HG02610 (cell line): ENCODE results near the gene GOLGA2.
A peak's percentile ranks its signal among the peaks of the same experiment; 100 is the strongest.

Source experiments
- ATAC-seq: cut with Tn5 transposase; IDR thresholded peaks from one replicate; pipeline ENCODE4 v1.9.1; 2021; ENCODE audit warnings: mild to moderate bottlenecking, moderate library complexity; ENCODE audit not compliant: unreplicated experiment

GOLGA2 gene

DNA sequence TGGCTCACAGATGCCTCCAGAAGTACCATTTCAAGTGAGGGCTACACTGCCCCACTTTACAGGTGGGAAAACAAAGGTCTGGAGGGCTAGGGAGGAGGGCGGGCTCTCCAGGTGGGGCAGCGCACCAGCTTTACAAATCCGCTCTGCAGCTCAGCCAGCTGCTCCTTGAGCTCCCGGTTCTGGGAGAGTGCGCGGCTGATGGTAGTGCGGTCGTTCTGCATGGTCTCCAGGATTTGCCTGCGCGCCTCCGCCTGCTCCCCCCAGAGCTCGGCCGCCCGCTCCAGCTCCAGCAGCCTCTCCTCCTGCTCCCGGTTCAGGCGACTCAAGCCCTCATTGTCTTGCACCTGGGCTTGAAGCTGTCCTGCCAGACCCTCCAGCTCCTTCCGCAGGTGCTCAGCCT is 15.5 kb downstream of the GOLGA2 start:
- ATAC-seq, result no peak

DNA sequence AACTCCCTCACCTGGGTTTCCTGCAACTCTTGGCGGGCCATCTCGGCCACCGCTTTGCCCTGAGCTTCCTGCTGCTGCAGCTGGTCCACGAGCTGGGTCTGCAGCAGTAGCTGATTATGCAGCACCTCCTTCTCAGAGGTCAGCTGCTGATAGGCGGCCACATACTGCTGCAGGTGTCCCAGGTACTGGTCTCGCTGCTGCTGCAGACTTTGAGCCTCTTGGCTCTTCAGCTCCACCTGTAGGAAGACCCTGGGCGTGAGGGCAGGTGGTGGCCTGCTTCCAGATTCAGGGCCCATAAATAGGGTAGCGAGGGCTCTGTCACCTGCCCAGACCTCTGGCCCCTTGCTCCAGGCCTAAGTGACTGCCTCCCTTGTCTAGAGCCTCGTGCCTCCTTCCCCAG is 16.7 kb downstream of the GOLGA2 start:
- ATAC-seq, result no peak

DNA sequence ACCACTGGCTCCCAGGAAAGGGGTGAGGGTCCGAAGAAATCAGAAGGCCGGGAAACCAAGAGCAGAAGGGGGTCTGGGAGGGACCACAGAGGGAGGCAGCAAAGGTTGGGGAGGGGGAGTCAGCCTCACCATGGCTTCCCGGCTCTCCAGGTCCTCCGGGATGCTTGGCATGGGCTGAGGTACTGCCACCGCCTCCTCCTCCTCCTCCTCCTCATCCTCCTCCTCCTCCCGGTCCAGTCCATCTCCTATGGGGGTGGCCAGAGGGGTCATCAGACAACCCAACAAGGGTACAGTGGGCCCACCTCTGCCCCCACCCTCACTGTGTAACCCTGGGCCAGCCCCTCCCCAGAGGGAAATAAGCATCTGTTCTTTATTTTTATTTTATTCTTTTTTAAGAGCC is 17.5 kb downstream of the GOLGA2 start:
- no peak for ATAC-seq

DNA sequence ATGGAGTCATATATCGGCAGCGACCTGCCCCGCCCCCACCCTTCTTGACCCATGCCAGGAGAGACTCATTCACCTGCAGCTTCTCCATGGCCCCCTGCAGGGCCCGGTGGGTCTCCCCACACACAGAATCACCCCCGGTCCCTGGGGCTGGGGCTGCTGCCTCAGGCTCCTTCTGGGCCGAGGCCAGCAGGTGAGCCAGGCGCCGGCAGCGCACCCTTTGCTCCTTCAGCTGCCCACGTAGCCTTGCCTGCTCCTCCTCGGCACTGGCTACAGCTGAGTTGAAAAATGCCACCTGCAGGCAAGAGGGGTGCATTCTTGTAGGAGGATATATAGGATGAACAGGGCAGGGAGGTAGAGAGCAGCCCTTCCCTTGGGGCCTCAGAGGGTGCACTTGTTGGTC is 17.9 kb downstream of the GOLGA2 start:
- ATAC-seq, result no peak

DNA sequence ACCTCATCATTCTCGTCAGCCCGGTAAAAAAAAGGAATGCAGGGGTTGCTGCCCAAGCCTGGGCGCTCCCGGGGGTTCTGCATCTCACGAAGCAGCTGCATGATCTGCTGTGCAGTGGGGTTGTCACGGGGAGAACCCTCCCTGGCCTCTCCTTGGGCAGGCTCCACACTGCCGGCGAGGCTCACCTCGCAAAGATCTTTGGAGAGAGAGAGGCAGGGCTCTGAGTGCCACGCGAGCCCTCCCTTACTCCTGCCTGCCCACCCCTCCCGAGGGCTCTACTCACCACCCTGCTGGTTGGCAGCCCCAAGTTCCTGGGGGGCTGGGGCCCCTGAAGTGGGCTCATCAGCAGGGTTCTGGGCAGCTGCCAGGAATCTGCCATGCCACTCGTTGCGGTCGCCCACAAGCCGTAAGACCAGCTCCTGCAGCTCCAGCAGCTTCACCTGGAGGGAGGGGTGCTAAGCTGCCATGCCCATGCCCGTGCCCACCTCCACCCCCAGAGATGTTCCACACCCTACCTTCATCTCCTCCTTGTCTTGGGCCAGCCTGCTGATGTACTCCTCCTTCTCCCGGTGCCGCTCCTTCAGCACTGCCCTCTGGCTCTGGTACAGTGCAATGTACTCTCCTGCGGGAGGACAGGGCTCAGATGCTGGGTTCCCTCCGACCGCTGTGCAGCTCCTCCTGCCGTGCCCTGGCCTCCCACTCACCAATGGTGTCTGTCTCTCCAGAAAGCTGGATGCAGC is 18.6 kb downstream of the GOLGA2 start:
- ATAC-seq, result no peak

DNA sequence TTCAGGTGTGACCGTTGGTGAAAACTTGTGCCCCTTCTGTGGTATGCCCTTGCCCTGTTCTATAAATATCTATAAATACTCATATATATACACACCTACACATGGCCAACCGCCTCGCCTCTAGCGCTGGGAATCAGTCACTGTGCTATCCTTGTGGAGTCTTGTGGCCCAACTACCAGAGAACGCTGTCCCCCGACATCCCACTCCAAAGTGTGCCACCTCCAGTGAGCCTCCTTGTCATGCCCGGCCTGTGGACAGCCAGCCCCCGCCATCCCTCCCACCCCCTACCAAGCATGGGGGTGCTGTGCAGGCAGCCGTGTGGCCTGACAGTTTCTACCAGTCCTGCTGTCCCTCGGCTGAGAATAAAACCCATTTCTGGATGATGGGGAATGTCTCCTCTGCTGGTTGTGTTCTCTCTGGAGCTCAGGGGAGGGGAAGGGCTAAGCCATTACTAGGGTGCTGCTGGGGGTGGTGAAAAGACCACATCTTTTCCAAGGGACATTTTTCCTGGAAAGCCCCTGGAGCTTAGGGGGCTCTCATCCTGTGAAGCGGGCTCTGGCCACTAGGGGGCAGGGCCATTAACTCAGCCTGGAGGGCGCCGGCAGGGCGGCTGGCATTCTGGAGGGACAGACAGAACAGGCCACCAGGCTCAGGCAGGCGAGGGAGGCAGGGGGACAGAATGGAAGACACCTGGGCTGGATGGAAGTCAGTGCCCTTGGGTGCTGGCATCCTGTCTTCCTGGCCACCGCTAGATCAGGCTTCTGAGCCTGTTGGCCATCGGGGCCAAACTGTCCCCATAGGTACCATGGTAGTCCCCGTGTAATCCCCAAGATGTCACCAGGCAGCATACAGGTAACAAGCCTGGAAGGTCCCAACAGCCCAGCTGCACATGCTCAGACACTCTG is 20.7 kb downstream of the GOLGA2 start:
- ATAC-seq, result no peak

DNA sequence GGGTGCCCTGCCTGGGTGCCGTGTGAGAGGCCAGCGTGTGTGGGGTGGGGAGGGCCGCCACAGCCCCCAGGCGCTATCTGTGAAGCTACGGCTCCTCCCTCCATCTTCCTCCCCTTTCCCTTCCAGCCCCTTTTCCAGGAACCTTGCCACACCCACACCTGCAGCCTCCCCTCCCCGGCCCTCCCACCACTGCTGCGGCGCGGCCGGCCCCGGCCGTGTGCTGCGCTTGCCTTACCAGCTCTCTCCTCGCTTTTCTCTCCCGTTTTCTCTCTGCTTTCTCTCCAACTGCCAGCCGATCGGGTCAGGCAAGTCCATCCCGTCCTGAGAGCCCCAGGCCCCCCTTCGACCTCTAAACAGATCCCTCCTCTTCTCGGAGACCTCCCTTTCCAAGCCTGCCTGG is 21.4 kb downstream of the GOLGA2 start:
- no peak for ATAC-seq

DNA sequence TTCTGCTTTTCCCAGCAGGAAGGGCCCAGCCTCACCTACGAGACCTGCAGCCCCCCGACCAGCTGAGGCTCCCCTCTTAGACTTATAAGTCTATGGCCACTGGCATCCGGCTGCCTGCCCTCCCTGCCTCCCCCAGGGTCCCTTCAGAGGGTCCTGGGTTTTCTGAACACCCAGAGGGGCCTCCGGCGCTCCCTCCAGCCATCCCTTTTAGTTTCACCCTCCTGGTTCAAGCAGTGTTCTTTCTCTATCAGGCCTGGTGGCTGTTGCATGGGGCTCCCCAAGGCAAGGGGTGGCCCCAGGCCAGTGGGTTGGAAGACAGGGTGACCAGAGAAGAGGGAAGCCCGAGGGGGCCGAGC is 21.8 kb downstream of the GOLGA2 start:
- no peak for ATAC-seq

DNA sequence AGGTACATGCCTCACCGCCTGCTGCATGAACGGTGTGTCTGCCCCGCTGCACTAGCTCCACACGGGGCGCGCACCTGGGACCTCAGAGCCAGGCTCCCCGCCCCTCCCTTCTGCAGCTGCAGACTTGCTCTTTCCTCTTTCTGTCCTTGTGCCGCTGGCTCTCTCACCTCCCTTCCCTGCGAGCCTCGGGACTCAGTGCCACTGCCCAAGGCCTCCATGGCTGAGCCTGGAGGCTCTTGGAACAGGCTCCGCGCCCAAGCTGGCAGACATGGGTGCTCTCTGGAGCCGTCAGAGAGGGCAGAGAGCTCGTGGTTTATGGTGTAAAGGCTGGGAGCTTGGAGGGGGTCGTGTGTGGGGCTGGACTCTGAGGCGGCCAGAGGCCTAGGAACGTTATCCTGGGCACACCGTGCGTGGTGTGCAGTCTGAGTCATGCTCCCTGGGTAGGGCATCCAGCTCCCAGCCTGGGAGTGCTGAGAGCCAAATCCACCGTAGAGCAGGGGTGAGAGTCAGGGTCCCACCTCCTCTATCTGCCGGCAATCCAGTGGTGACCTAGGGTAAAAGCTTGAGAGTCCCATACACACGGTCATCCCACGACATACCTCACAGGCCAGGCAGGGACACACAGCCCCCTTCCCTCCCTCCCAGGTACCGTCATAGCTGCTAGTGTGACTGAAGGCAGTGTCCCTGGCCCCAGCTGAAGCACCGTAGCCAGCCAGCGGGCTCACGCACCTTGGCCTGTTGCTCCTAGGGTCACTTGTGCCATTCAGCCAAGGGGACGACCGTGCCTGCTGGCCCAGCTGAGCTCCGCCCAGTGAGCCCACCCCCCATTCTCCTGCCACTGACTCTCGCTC is 22.4 kb downstream of the GOLGA2 start:
- no peak for ATAC-seq

DNA sequence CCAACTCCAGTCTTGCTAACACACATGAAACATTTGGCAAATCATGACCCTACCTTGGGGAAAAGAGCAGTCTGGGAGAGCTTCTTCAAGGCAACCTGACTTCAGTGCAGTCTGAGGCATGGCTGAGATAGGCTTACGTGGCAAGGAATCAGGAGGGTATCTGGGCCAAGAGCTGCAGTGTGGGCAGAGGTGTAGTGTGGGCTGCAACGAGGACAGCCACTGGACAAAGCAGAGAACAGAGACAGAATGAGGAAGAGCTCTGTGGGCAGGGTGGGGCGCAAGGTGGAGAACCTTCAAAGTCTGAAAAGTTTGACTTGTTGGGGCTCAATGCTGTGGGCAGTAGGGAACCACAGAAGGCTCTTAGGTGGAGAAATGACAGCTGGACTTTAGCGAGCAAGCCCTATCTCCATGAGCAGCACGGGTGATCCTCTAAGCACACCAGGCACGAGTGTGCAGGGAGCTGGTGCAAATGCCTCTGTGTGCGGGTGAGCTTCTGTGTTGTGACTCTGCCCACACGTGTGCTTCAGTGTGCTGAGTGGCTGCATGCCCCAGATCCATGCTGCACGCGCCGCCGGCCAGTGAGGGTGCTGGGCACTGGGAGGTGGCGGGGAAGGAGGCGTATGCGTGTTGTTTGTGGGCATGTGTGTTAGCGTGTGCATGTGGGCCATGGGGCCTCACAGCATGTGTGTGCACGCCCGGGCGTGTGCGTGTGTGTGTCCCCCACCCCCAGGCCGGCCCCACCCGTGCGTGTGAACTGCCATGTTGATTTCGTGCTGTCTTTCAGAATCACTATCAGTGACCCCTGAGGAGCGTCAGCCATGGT is 23.3 kb downstream of the GOLGA2 start:
- no peak for ATAC-seq

DNA sequence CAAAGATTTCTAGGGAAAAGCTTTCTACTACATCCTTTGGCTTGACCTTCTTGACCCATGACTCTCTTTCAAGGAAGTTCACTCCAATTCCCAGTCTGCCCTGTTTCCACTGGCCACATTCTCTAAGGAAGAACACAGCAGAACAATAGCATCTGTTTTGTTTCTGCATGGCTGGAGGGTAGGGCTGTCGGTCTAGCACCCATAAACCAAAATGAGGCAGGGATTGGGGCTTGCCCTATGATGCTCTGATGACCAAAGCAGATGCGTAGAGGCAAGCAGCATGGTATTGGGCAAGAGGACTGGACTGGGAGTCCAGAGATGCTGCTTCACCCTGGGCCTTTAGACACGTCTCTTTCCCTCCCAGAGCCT is 24.1 kb downstream of the GOLGA2 start:
- no peak for ATAC-seq

DNA sequence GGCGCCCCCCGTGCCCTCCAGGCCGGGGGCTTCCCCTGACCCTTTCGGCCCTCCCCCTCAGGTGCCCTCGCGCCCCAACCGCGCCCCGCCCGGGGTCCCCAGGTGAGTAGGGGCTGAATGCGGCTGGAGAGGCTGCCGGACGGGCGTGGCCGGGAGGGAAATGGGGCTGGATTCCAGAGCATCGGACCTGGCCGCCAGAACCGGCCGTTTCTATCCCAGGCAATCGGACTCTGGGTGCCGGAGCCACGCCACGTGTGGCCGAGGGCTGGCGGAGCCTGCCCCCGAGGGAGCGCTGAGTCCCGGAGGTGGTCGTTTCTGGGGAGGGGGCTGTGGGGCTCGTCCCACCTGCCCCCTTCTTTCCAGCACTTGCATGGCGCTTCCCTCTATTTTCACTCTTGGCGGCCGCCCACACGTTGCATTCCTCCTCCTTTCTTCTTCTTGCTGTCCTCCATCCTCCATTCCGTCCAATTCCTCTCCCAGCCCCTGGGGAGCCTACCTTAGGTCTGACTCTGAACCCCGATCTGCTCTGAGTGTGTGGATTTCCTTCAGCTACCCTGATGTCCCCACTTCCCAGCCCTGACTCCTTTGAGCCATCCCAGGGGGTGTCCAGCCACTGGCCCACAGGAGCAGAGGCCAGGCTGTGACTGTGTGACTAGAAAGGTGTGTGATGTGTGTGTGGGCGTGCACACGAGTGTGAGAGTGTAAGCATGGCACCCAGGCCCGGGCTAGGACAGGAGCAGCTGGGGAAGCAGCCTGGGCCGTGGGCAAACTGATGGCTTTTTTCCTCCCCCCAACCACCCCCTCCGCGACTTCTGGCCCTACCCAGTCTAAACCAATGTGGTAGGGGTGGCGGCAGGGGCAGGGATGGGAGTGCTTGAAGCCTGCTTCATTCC is 24.7 kb downstream of the GOLGA2 start:
- ATAC-seq, result no peak

DNA sequence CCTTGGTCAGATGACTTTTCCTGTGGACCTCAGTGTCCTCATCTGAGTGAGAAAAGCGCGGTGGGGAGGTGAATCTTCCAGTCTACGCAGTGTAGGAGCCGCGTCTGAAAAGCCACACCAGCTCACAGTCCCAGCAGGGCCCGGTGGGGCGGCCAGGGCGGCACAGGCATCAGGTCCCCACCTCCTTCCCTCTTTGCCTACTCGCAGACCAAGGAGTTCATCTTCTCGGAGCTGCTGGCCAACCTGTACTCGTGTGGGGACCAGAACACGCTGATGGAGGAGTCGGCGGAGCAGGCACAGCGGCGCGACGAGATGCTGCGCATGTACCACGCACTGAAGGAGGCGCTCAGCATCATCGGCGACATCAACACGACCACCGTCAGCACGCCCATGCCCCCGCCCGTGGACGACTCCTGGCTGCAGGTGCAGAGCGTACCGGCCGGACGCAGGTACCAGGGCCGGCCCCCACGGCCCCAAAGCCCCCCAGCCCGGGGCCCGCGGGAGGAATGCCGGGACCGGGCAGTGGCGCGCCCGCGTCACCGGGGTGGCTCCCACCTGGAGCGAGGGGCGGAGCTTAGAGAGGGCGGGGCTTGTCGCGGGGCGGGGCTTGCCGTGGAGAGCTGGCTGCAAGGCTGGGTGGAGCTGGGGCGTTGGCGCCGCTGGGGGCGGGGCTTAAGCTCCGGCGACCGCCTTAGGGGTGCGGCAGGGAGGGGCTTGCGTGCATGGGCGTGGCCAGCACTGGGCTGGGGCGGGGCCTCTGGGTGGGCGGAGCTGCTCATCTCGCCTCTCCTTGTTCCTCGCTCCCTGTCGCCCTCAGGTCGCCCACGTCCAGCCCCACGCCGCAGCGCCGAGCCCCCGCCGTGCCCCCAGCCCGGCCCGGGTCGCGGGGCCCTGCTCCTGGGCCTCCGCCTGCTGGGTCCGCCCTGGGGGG is 25.6 kb downstream of the GOLGA2 start:
- peak; percentile 80 for ATAC-seq

DNA sequence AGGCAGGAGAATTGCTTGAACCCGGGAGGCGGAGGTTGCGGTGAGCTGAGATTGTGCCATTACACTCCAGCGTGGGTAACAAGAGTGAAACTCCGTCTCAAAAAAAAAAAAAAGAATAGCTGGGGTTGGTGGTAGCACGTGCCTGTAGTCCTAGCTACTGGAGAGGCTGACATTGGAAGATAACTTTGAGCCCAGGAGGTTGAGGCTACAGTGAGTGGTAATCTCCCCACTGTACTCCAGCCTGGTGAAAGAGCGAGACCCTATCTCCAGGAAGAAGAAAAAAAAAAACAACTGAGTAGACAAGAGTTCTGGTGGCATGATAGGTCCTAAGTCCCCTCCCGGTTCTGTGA is 26.3 kb downstream of the GOLGA2 start:
- ATAC-seq, result no peak

DNA sequence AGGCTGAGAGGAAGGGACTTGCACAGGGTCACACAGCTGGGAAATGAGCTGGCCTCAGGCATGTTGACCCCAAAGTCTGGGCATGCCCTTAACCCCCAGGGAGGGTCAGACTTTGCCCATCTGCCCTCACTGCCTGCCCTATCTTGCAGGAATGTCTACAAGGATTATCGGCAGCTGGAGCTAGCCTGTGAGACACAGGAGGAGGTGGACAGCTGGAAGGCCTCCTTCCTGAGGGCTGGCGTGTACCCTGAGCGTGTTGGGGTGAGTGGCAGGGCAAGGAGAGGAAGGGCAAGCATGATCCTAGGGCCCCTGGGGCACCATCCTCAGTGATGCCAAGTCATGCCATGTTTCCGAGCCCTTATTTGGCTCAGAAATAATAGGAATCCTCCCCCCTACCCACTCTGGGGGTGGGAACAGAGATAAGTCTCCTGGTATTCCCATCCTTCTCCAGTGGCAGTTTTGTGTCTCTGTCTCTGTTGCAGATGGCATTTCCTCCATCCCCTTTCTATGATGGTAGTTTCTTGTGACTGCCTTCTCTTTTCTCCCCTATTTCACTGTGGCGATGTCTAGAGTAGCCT is 28.5 kb downstream of the GOLGA2 start:
- ATAC-seq, result no peak

DNA sequence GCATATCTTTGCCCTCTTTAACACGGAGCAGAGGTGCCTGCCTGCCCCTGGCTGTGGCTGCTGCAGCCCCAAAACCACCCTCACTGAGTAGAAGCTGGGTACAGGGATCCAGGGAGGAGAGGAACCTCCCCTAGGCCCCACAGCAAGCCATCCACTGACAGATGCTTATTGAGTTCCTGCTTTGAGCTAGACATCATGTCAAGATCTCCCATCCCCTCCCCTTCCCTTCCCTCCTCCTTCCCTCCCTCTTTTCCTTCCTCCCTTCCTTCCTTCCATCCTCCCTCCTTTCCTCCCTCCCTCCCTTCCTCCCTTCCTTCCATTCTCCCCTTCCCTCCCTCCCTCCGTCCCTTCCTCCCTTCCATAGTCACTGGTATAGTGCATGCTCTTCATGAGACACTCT is 29.3 kb downstream of the GOLGA2 start:
- ATAC-seq, result no peak

DNA sequence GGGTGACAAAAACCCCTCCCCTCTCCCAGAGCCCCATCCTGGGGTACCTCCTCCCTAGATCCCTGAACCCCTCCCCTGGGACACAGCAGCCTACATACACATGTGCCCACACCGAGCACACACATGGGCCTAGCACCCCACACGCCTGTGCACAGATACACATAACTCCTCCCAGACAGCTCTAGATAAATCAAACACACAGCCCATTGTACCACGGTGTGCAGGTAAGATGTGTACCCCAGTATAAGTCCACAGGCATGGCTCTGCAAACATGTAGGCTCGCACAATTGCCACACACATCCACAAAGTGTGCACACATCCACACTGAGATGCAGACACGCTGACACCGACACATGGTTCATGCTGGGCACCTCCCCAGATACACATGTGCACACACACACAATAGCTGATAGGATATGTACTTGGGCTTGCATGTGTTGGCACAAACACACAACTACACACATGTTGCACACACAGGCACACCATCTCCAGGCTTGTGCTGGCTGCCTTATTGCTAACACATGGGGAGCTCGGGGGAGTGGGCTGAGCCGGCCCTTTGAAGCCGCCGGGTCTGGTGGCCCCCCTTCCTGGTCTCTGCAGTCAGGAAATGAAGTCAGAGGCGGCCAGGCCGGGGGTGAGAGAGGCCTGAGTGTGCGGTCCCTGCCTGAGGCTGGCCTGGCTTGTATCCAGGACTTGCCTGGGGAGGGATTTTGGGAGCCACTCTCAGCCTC is 30.2 kb downstream of the GOLGA2 start:
- ATAC-seq, result no peak

DNA sequence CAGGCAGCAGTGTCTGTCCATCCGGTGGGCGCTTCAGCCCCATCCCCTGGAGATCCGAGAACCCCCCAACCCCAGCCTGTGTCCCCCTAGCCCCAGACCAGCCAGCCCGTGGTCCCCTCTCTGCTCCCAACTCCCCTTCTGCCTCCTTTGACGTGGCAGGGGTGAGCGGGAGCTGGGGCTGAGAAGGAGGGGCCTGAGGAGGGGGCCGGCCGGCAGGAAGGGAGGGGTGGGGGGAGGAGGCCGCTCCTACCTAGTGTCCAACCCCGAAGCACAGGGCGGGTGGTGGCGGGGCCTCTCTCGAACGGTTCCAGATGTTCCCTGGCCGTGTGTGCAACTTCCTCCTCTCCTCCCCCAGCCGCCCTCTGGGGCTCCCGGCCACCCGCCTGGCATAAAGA is 31.0 kb downstream of the GOLGA2 start:
- ATAC-seq, result no peak
